Peyer's patch (tissue), 4 donors: ENCODE data around the gene COPZ1. TPM values are rescaled to one million over a fixed set of nuclear protein-coding genes. Genes with fewer than 3 reads are reported as not detected.

Experiments
- DNase-seq, 3 donors: peaks; one replicate each; pipeline ENCODE4 v3.0.0-alpha.2; 2017 to 2019
- H3K27ac ChIP-seq, 4 donors: fragments of 200-600 bp; sonication (generic); one replicate each; pipeline ENCODE4 v1.5.1; 2016 to 2019
- H3K27me3 ChIP-seq, 2 donors: fragments of 200-600 bp; sonication (generic); one replicate each; pipeline ENCODE4 v1.5.1; 2019
- H3K36me3 ChIP-seq, 3 donors: fragments of 200-600 bp; sonication (generic); one replicate each; pipeline ENCODE4 v1.5.1; 2016 to 2019
- H3K4me1 ChIP-seq, 4 donors: fragments of 200-600 bp; sonication (generic); one replicate each; pipeline ENCODE4 v1.5.1; 2016 to 2019
- H3K4me3 ChIP-seq, 4 donors: fragments of 200-600 bp; sonication (generic); 1 replicate in 3 of 4; 2 replicates in 1 of 4; pipeline ENCODE4 v1.5.1; 2016 to 2019; ENCODE audit warnings: mild to moderate bottlenecking in 1 of 4
- H3K9me3 ChIP-seq, 4 donors: fragments of 200-600 bp; sonication (generic); one replicate each; pipeline ENCODE4 v1.5.1; 2016 to 2019; ENCODE audit warnings: mild to moderate bottlenecking in 1 of 4
- CTCF ChIP-seq, 6 experiments: fragments of 450-650 bp in 4 of 6; fragments of 200-600 bp in 2 of 6; sonication (generic) in 1 of 6; IDR thresholded peaks; one replicate each; pipeline ENCODE4 v1.5.1; 2017 to 2019; ENCODE audit warnings: antibody characterized with exemption in 6 of 6, mild to moderate bottlenecking in 3 of 6, moderate library complexity in 1 of 6
- POLR2A ChIP-seq, 2 donors: fragments of 450-650 bp; IDR thresholded peaks; one replicate each; pipeline ENCODE4 v1.5.1; 2017; ENCODE audit warnings: antibody characterized with exemption in 2 of 2, mild to moderate bottlenecking in 2 of 2, moderate library complexity in 2 of 2
- total RNA-seq, 4 donors: library from RNA; depleted of rRNA; stranded (reverse); fragments of >200 nt; gene quantifications; one replicate each; pipeline ENCODE4 v1.1.0, GENCODE V29; 2016

Gene COPZ1
- total RNA-seq, 4 donors from 2014 or later = 42.4 to 66.9 (median 54.2) TPM

DNA sequence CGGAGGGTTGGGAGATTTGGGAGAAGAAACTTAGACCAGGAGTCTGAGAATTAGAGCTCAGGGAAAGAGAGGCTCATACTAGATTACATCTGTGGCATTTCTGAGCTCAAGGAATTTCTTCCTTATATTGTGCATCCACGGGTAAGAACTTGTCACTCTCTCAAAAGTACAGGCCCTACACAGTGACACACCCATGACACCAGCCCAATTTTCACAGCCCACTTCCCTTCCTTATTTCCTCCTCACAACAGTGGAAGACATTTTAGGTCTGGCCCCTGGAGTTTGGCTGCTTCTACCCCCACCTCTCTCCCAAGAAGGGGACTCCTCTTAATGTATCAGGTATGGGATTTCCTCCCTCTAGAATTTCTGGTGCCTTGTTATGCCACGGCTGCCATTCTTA is 68.8 kb downstream of the COPZ1 start:
- TF ChIP-seq CTCF (IDR thresholded peaks at IDR 0.05) = no peak
- peaks cover 0 to 45% (median 0%) of the 10 kb centered on the region in 3 donors for H3K36me3 ChIP-seq
- no peak overlapping the region for H3K27ac ChIP-seq

DNA sequence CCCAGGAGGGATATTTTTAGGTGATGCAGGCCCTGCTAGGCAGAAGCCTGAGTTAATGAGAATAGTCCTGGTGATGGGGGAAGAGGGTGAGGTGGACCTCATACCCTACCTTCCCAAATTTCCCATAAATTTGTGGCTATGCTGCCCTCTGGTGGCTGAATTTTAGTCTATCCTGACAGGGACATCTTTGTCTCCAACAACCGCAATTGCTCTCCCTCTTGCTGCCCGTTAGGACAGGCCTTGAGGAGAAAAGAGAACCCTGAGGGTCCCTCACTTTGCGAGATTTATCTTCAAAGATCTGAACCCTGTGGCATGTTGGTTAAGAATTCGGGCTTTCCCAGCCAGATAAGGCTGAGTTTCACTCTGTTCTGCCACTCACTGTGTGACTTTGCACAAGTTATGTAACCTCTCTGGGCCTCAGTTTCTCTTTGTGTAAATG is 69.4 kb downstream of the COPZ1 start:
- no peak overlapping the region for H3K4me3 ChIP-seq
- no peak overlapping the region for H3K27ac ChIP-seq
- H3K27me3 ChIP-seq = no peaks in the 10 kb centered on the region
- TF ChIP-seq POLR2A (IDR thresholded peaks at IDR 0.05) (no peak), CTCF (IDR thresholded peaks at IDR 0.05) (peak in 5 of 6 experiments; percentile 47 to 72 (median 55))
- peaks cover 0 to 49% (median 0%) of the 10 kb centered on the region in 3 donors for H3K36me3 ChIP-seq
- no peaks in the 10 kb centered on the region for H3K9me3 ChIP-seq
- H3K4me1 ChIP-seq = peaks cover 0 to 11% (median 1%) of the 10 kb centered on the region in 4 donors
- peak in 2 of 3 donors; percentile 61 to 77 for DNase-seq

More for the DNA sequence above, 68.8 kb downstream of the COPZ1 start:
- no peak overlapping the region for H3K4me3 ChIP-seq
- H3K4me1 ChIP-seq = peaks cover 0 to 11% (median 1%) of the 10 kb centered on the region in 4 donors
- DNase-seq = no peak
- H3K27me3 ChIP-seq = no peaks in the 10 kb centered on the region
- H3K9me3 ChIP-seq = no peaks in the 10 kb centered on the region

- Histone ChIP-seq H3K4me1 (peaks cover 0 to 11% (median 1%) of the 10 kb centered on the region in 4 donors), H3K27ac (no peak overlapping the region), H3K4me3 (no peak overlapping the region), H3K36me3 (peaks cover 0 to 55% (median 0%) of the 10 kb centered on the region in 3 donors), H3K27me3 (no peaks in the 10 kb centered on the region), H3K9me3 (no peaks in the 10 kb centered on the region)
- no peak for DNase-seq
- no peak for TF ChIP-seq CTCF (IDR thresholded peaks at IDR 0.05)
- no peak for TF ChIP-seq POLR2A (IDR thresholded peaks at IDR 0.05)
Measured at GRCh38 chr12:54394986-54395385, 70.1 kb downstream of the COPZ1 start.

DNA sequence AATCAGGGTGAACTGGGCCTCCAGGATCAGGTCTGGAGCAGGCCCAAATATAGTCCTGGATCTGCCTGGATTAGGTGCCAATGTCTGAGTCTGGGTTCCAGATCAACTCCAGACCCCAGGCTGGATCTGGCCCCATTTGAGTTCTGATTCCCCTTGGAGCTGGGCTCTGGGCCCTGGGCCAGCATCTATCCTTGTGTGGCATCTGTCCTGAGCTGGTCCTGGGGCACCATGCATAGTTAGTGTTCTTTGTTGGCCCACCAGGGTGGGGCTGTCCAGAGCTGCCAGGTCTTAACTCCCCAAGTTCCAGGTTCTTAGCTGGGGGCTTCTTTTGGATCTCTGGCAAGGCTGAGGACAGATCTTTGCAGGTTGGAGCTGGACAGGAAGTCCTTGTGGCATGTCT is 70.6 kb downstream of the COPZ1 start:
- H3K36me3 ChIP-seq = peaks cover 0 to 57% (median 0%) of the 10 kb centered on the region in 3 donors
- H3K27ac ChIP-seq = no peak overlapping the region
- H3K9me3 ChIP-seq = no peaks in the 10 kb centered on the region
- no peaks in the 10 kb centered on the region for H3K27me3 ChIP-seq
- no peak overlapping the region for H3K4me3 ChIP-seq
- DNase-seq = no peak
- peaks cover 0 to 11% (median 1%) of the 10 kb centered on the region in 4 donors for H3K4me1 ChIP-seq
- TF ChIP-seq CTCF (IDR thresholded peaks at IDR 0.05) (no peak), POLR2A (IDR thresholded peaks at IDR 0.05) (no peak)

- Histone ChIP-seq H3K36me3 (peaks cover 0 to 73% (median 0%) of the 10 kb centered on the region in 3 donors), H3K27me3 (no peaks in the 10 kb centered on the region), H3K4me3 (no peak overlapping the region), H3K9me3 (no peaks in the 10 kb centered on the region), H3K4me1 (no peaks in the 10 kb centered on the region), H3K27ac (no peak overlapping the region)
- TF ChIP-seq POLR2A (IDR thresholded peaks at IDR 0.05) = no peak
- no peak for TF ChIP-seq CTCF (IDR thresholded peaks at IDR 0.05)
- DNase-seq = no peak
Measured at GRCh38 chr12:54397157-54397556, 72.2 kb downstream of the COPZ1 start.

DNA sequence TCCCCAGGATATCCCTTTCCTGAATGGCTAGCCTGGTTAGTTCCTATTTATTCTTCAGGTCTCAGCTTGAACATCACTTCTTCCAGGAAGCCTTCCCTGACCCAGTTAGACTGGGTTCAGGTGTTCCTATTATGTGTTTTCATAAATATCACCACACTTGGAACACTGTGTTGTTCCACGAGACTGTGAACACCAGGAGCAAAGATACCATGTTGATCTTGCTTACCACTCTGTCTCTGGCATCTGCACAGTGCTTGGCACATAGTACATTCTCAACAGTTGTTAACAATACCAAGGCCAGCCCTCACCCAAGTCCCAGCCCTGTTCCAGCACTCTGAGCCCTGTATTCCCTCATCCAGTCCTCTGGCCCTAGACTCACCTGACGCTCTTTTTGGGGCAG is 73.3 kb downstream of the COPZ1 start:
- no peak for DNase-seq
- peaks cover 0 to 83% (median 0%) of the 10 kb centered on the region in 3 donors for H3K36me3 ChIP-seq
- no peaks in the 10 kb centered on the region for H3K4me1 ChIP-seq
- H3K27me3 ChIP-seq = no peaks in the 10 kb centered on the region
- no peaks in the 10 kb centered on the region for H3K9me3 ChIP-seq
- TF ChIP-seq CTCF (IDR thresholded peaks at IDR 0.05) = no peak
- TF ChIP-seq POLR2A (IDR thresholded peaks at IDR 0.05) = no peak
- no peak overlapping the region for H3K27ac ChIP-seq
- no peak overlapping the region for H3K4me3 ChIP-seq
